Measurements from ENCODE around the gene SLC47A1.

SLC47A1 gene

DNA sequence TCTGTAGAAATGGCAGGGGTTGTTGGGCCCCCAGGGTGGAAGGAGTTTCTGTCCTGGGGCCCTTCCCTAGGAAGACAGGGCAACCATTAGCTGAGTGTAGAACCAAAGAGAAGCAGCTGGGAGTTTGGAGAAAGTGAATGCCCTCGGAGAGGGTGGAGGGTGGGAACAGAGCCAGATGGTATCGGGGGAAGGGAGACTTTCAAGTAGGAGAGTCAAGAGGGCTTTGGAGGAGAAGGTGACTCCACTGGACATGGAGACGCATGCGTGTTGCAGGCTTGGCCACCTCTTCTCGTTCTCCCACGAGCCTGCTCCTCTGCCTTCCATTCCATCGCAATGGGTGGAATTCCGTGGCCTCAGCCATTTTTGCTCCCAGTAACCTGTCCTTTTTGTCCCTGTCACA lies 19.4 kb downstream of the SLC47A1 start:
- WGBS, 2 experiments = 95% methylated on average over 8 of the region's 8 CpGs
- no peaks in the 10 kb centered on the region for H3K27me3 ChIP-seq (ENCODE audit: control insufficient read depth, insufficient read depth, low read length, poor library complexity, severe bottlenecking)
- H3K36me3 ChIP-seq (ENCODE audit: control insufficient read depth, insufficient read depth, low read length) = no peaks in the 10 kb centered on the region
- no peak overlapping the region for H3K4me3 ChIP-seq (ENCODE audit: insufficient read depth, low read depth, low read length)
- no peaks in the 10 kb centered on the region for H3K9me3 ChIP-seq (ENCODE audit: control insufficient read depth, low read length)
- H3K4me1 ChIP-seq (ENCODE audit: control insufficient read depth, insufficient read depth, low read length) = no peaks in the 10 kb centered on the region
- no peak overlapping the region for H3K27ac ChIP-seq (ENCODE audit: insufficient read depth, low read depth, low read length, poor library complexity, severe bottlenecking)

DNA sequence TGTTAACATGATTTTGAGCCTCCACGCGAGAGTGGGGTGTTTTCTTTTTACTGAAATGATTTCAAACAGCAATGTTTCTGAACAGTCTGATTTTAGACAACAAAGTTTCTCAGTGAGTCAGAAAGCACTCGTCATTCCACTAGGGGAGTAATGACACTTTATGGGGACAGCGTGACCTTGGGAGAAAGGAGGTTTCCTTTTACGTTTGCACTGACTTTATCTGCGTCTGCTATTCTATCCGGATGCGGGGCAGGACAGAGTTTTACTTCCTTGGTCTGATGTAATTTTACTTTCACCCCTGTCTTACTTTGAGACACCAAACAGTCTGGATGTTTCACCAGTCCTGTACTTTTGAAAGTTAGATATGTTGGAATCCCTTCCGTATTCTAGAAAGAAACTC lies 20.7 kb downstream of the SLC47A1 start:
- no peak overlapping the region for H3K27ac ChIP-seq (ENCODE audit: insufficient read depth, low read depth, low read length, poor library complexity, severe bottlenecking)
- no peak overlapping the region for H3K4me3 ChIP-seq (ENCODE audit: insufficient read depth, low read depth, low read length)
- H3K36me3 ChIP-seq (ENCODE audit: control insufficient read depth, insufficient read depth, low read length) = no peaks in the 10 kb centered on the region
- H3K9me3 ChIP-seq (ENCODE audit: control insufficient read depth, low read length) = no peaks in the 10 kb centered on the region
- H3K4me1 ChIP-seq (ENCODE audit: control insufficient read depth, insufficient read depth, low read length) = no peaks in the 10 kb centered on the region
- no peaks in the 10 kb centered on the region for H3K27me3 ChIP-seq (ENCODE audit: control insufficient read depth, insufficient read depth, low read length, poor library complexity, severe bottlenecking)
- WGBS, 2 experiments = 92 to 95% methylated on average over 9 of the region's 9 CpGs

DNA sequence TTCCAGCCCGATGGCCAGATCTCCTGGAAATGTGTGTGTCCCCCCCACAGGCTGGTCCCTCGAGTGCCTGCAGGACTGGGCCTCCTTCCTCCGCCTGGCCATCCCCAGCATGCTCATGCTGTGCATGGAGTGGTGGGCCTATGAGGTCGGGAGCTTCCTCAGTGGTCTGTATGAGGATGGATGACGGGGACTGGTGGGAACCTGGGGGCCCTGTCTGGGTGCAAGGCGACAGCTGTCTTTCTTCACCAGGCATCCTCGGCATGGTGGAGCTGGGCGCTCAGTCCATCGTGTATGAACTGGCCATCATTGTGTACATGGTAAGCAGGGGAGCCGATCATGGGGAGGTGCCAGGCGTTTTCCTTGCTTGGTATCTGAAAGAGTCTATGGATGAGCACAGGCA lies 22.1 kb downstream of the SLC47A1 start:
- 94 to 95% methylated on average over 11 of the region's 11 CpGs for WGBS, 2 experiments
- Histone ChIP-seq H3K4me3 (ENCODE audit: insufficient read depth, low read depth, low read length) (no peak overlapping the region), H3K4me1 (ENCODE audit: control insufficient read depth, insufficient read depth, low read length) (no peaks in the 10 kb centered on the region), H3K36me3 (ENCODE audit: control insufficient read depth, insufficient read depth, low read length) (no peaks in the 10 kb centered on the region), H3K27ac (ENCODE audit: insufficient read depth, low read depth, low read length, poor library complexity, severe bottlenecking) (no peak overlapping the region), H3K27me3 (ENCODE audit: control insufficient read depth, insufficient read depth, low read length, poor library complexity, severe bottlenecking) (no peaks in the 10 kb centered on the region), H3K9me3 (ENCODE audit: control insufficient read depth, low read length) (no peaks in the 10 kb centered on the region)

DNA sequence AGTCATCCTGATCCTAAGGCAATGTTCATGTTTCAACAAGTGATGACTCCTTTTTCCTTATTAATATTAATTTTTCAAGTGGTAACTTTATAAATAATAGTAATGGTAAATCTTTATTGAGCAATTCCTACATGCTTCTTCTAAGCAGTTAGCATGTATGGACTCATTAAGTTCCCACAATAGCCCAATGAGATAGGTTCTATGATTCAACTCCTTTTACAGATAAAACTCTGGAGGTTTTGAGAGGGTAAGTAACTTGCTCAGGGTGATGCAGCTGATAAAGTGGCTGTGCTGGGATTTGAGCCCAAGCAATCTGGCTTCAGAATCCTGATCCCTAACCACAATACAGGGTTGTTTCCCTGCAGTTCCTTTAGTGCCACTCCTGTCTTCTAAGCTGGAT lies 25.3 kb downstream of the SLC47A1 start:
- Histone ChIP-seq H3K27ac (ENCODE audit: insufficient read depth, low read depth, low read length, poor library complexity, severe bottlenecking) (no peak overlapping the region), H3K27me3 (ENCODE audit: control insufficient read depth, insufficient read depth, low read length, poor library complexity, severe bottlenecking) (no peaks in the 10 kb centered on the region), H3K4me1 (ENCODE audit: control insufficient read depth, insufficient read depth, low read length) (no peaks in the 10 kb centered on the region), H3K4me3 (ENCODE audit: insufficient read depth, low read depth, low read length) (no peak overlapping the region), H3K36me3 (ENCODE audit: control insufficient read depth, insufficient read depth, low read length) (no peaks in the 10 kb centered on the region), H3K9me3 (ENCODE audit: control insufficient read depth, low read length) (no peaks in the 10 kb centered on the region)

DNA sequence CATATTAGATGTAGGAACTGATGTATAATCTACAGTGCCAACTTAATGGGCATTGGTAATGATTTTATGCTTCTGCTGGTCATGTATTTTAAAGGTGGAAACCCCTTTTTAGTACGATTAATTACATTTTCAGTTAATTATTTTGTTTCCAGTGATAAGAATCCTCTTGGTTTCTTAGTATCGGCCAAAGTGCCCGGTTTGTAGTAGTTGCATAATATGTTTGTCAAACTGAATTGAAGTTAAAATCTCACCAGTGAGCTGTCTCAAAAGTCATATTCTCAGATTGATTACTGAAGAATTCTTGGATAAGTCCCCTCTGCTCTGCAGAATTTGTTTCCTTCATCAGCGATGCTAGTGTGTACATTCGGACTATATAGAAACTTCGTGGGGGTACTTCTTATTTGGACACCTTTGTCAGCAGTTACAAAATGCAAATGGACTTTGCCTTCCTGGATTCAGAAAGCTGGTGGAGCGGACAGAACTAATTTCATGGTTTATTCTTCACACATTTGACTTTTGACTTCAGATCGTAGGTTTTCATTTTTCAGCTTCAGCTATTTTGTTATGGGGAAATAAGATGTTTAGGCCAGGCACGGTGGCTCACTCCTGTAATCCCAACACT lies 28.2 kb downstream of the SLC47A1 start:
- H3K4me1 ChIP-seq (ENCODE audit: control insufficient read depth, insufficient read depth, low read length) = no peaks in the 10 kb centered on the region
- no peaks in the 10 kb centered on the region for H3K36me3 ChIP-seq (ENCODE audit: control insufficient read depth, insufficient read depth, low read length)
- WGBS, 2 experiments = 81 to 85% methylated on average over 8 to 9 of the region's 9 CpGs
- no peaks in the 10 kb centered on the region for H3K9me3 ChIP-seq (ENCODE audit: control insufficient read depth, low read length)
- H3K27ac ChIP-seq (ENCODE audit: insufficient read depth, low read depth, low read length, poor library complexity, severe bottlenecking) = no peak overlapping the region
- H3K27me3 ChIP-seq (ENCODE audit: control insufficient read depth, insufficient read depth, low read length, poor library complexity, severe bottlenecking) = no peaks in the 10 kb centered on the region
- no peak overlapping the region for H3K4me3 ChIP-seq (ENCODE audit: insufficient read depth, low read depth, low read length)

DNA sequence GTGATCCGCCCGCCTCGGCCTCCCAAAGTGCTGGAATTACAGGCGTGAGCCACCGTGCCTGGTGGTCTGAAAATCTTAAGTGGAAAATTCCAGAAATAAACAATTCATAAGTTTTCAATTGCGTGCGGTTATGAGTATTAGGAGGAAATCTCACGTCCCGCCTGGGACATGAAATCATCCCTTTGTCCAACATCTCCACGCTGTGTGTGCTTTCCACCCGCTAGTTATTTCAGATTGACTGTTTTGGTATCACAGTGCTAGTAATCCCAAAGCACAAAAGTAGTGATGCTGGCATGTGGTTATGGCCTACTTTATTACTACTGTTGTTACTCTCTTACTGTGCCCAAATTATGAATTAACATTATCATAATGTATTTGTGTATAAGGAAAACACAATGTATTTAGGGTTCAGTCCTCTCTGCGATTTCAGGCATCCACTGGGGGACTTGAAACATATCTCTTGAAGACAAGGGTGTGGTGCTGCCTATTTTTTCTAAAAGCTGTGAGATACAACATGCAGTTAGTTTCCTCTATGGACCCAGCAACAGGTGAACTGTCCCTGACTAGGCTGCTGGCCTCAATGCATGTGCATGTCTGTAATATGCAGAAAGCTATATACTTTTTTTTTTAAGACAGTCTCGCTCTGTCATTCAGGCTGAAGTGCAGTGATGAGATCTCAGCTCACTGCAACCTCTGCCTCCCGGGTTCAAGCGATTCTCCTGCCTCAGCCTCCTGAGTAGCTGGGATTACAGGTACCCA lies 32.3 kb downstream of the SLC47A1 start:
- H3K4me1 ChIP-seq (ENCODE audit: control insufficient read depth, insufficient read depth, low read length) = no peaks in the 10 kb centered on the region
- H3K36me3 ChIP-seq (ENCODE audit: control insufficient read depth, insufficient read depth, low read length) = no peaks in the 10 kb centered on the region
- no peaks in the 10 kb centered on the region for H3K9me3 ChIP-seq (ENCODE audit: control insufficient read depth, low read length)
- no peak overlapping the region for H3K4me3 ChIP-seq (ENCODE audit: insufficient read depth, low read depth, low read length)
- no peak overlapping the region for H3K27ac ChIP-seq (ENCODE audit: insufficient read depth, low read depth, low read length, poor library complexity, severe bottlenecking)
- no peaks in the 10 kb centered on the region for H3K27me3 ChIP-seq (ENCODE audit: control insufficient read depth, insufficient read depth, low read length, poor library complexity, severe bottlenecking)
- 93 to 94% methylated on average over 15 of the region's 15 CpGs for WGBS, 2 experiments

DNA sequence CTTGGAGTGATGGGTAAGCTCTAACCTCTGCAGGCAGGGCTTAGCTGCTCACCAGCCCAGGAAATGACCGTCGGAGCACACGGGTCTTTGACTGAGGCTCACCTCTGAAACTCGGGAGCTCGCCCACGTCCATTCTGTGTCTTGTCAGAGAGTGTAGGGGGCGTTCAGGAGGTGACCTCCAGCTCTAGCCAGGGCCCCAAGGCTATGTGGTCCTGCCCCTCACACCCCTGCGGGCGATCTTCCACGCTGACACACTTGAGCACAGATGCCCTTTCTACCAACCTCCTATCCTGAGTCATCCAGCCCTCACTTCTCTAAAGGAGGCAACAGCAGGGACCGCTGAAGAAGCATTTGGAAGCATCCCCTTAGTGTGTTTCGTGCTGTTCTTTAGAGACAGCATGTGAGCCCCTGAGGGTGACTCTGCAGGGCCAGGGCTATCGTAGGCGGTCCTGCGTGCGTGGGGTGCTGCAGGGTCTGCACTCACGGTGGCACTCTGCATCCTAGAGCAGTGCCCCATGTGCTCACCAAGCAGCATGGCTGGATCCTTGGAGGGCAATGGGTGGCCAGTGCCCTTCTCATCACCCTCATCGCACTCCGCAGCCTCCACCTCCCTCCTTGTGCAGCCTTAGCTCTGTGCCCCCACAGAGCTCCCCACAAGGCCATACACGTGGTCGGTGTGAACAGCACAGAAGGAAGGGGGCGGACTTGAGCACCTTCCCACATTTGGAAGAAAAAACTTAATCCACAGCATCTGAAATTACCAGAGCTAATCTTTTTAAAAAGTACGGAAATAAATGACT lies 33.8 kb downstream of the SLC47A1 start:
- no peaks in the 10 kb centered on the region for H3K27me3 ChIP-seq (ENCODE audit: control insufficient read depth, insufficient read depth, low read length, poor library complexity, severe bottlenecking)
- H3K9me3 ChIP-seq (ENCODE audit: control insufficient read depth, low read length) = no peaks in the 10 kb centered on the region
- 86 to 88% methylated on average over 23 of the region's 23 CpGs for WGBS, 2 experiments
- no peak overlapping the region for H3K4me3 ChIP-seq (ENCODE audit: insufficient read depth, low read depth, low read length)
- H3K4me1 ChIP-seq (ENCODE audit: control insufficient read depth, insufficient read depth, low read length) = no peaks in the 10 kb centered on the region
- H3K36me3 ChIP-seq (ENCODE audit: control insufficient read depth, insufficient read depth, low read length) = no peaks in the 10 kb centered on the region
- no peak overlapping the region for H3K27ac ChIP-seq (ENCODE audit: insufficient read depth, low read depth, low read length, poor library complexity, severe bottlenecking)

DNA sequence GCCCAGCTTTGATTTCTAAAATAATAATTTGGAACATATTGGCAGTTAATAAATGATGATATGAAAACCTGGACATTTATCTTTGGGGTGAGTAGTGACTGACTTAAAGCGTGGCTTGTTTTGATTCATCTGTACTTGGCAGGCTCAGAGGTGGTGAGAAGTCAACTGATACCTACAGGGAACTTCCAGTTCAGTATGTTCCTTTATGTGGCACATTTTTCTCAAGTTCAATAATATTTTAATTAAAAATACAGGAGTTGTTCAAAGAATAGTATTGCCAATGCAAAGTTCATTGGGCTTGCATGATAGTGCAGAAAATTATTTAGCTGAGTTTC lies 34.3 kb downstream of the SLC47A1 start:
- H3K27me3 ChIP-seq (ENCODE audit: control insufficient read depth, insufficient read depth, low read length, poor library complexity, severe bottlenecking) = no peaks in the 10 kb centered on the region
- H3K36me3 ChIP-seq (ENCODE audit: control insufficient read depth, insufficient read depth, low read length) = no peaks in the 10 kb centered on the region
- H3K4me1 ChIP-seq (ENCODE audit: control insufficient read depth, insufficient read depth, low read length) = no peaks in the 10 kb centered on the region
- H3K27ac ChIP-seq (ENCODE audit: insufficient read depth, low read depth, low read length, poor library complexity, severe bottlenecking) = no peak overlapping the region
- H3K9me3 ChIP-seq (ENCODE audit: control insufficient read depth, low read length) = no peaks in the 10 kb centered on the region
- H3K4me3 ChIP-seq (ENCODE audit: insufficient read depth, low read depth, low read length) = no peak overlapping the region
- 95 to 100% methylated on average over 1 of the region's 1 CpG for WGBS, 2 experiments

DNA sequence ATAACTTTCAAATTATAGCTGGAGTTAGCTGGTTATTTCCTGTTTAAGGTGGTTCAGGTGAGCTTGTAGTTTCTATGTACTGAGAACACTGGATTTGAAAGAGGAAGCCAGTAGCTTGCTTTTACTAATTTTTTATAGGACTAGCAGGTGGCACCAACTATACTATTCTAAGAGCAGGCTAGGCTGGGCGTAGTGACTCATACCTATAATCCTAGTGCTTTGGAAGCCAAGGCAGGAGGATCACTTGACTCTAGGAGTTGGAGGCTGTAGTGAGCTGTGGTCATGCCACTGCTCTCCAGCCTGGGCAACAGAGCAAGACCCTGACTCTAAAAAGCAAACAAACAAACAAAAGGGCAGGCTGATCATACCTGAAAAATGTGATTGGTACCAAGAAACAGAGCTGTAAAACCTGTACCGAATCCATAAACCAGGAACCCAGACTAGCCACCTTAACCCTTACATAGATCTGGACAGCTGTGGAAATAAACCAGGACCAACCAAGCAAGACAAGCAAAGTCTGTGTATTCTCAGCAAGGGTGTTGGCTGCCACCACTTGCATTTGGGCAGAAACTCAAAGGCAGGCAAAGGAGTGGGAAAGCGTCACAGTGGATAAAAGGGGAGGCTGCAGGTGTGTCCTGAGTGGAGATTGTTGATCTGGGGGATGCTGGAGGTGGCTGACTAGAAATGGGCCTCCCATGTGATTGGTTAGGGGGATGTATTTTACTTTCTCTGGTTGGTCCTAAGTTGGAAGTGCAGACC lies 36.3 kb downstream of the SLC47A1 start:
- Histone ChIP-seq H3K27me3 (ENCODE audit: control insufficient read depth, insufficient read depth, low read length, poor library complexity, severe bottlenecking) (no peaks in the 10 kb centered on the region), H3K9me3 (ENCODE audit: control insufficient read depth, low read length) (no peaks in the 10 kb centered on the region), H3K4me3 (ENCODE audit: insufficient read depth, low read depth, low read length) (no peak overlapping the region), H3K27ac (ENCODE audit: insufficient read depth, low read depth, low read length, poor library complexity, severe bottlenecking) (no peak overlapping the region), H3K36me3 (ENCODE audit: control insufficient read depth, insufficient read depth, low read length) (no peaks in the 10 kb centered on the region), H3K4me1 (ENCODE audit: control insufficient read depth, insufficient read depth, low read length) (no peaks in the 10 kb centered on the region)
- 91% methylated on average over 3 of the region's 3 CpGs for whole genome bisulfite sequencing, 2 experiments

DNA sequence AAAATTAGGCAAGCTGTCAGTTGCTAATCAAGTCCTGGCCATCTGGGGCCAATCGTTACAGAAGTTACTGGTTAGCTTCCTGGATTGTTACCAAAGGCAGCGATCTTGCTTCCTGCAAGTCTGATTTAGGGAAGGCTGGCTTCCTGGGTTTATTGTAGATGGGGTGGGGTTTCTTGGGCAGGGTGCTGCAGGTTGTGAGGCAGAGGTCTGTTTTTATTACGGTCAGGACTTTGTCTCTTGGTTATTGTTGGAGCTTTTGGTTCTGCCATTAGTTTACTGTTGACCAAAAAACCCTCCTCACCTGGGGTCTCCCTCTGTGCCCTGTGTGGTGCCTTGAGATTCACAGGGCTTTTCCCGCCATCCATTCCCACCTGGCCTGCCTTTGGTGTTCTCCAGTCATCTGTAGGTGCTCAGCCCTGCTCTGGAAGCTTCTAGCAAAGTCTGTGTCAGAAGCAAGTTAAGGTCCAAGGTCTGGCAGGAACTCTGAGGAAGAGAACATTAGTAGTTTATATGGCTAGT lies 36.9 kb downstream of the SLC47A1 start:
- Histone ChIP-seq H3K9me3 (ENCODE audit: control insufficient read depth, low read length) (no peaks in the 10 kb centered on the region), H3K27ac (ENCODE audit: insufficient read depth, low read depth, low read length, poor library complexity, severe bottlenecking) (no peak overlapping the region), H3K27me3 (ENCODE audit: control insufficient read depth, insufficient read depth, low read length, poor library complexity, severe bottlenecking) (no peaks in the 10 kb centered on the region), H3K4me1 (ENCODE audit: control insufficient read depth, insufficient read depth, low read length) (no peaks in the 10 kb centered on the region), H3K4me3 (ENCODE audit: insufficient read depth, low read depth, low read length) (no peak overlapping the region), H3K36me3 (ENCODE audit: control insufficient read depth, insufficient read depth, low read length) (no peaks in the 10 kb centered on the region)
- 87 to 93% methylated on average over 4 of the region's 4 CpGs for WGBS, 2 experiments
